ENCODE measurements around the gene VANGL2. TPM values are rescaled to one million over a fixed set of nuclear protein-coding genes. Genes with fewer than 3 reads are reported as not detected.

VANGL2 gene
- total and polyA plus RNA-seq, 9 of the 15 experiments (the other 6 are each of a cell fraction or from before 2014, with no cell fraction given), result 0.28 to 4.0 (median 0.98) TPM

DNA sequence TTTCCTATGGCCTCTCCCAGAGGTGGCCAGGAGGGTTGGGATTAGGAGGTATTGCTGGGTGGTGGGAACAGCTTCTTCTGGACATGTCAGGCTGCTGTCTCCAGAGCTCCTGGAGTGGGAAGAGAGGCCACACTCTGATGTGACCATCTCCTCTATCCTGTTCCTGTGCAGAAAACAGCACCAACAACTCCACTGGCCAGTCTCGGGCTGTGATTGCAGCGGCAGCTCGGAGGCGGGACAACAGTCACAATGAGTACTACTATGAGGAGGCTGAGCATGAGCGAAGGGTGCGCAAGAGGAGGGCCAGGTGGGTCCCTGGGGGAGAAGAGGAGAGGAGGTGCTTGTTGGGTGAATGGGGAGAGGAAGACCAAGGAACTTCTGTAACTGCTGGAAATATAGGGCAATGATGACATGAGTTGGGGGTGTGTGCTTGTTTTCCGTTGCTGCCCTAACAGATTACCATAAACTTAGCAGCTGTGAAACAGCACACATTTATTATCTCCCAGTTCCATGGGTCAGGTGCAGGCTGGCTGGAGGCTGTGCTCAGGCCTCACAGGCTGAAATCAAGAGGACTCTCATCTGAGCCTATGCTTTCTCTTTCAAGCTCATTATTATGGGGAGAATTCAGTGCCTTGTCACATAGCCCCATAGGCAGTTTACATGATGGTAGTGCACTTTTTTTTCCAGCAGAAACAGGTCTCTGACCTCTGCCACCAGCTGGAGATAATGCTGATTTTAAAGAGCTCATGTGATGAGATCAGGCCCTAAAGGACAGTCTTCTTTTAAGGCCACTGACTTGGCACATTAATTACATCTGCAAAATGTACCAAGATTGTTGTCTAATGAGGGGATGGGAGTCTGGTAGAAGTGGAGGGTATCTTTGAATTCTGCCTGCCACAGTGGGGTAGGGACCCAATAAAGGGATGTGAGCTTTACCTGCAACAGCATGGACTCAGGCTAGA is 20.8 kb downstream of the VANGL2 start (continued):
- TF ChIP-seq MEF2D (tag; conservative IDR thresholded peaks at IDR 0.05; ENCODE audit: low read depth) (no peak), POLR2H (tag; IDR thresholded peaks at IDR 0.05; ENCODE audit: low read depth) (no peak), ZBED1 (IDR thresholded peaks at IDR 0.05) (no peak), FOS (IDR thresholded peaks at IDR 0.05; ENCODE audit: extremely low read depth, insufficient read length) (no peak), PYGO2 (tag; IDR thresholded peaks at IDR 0.05) (no peak), PURB (CRISPR knock-in tag; IDR thresholded peaks at IDR 0.05; ENCODE audit: low read depth) (no peak), CEBPG (CRISPR knock-in tag; IDR thresholded peaks at IDR 0.05) (peak; percentile 68), CEBPG (tag; conservative IDR thresholded peaks at IDR 0.05 in 1 of 2, IDR thresholded peaks at IDR 0.05 in 1 of 2) (no peak), TEAD4 (IDR thresholded peaks at IDR 0.05; ENCODE audit: low read length) (peak; percentile 76), TEAD4 (CRISPR knock-in tag; IDR thresholded peaks at IDR 0.05; ENCODE audit: borderline replicate concordance) (no peak), SOX6 (IDR thresholded peaks at IDR 0.05) (peak; percentile 47; the same call in 1 of the 2 replicates), NCOA4 (IDR thresholded peaks at IDR 0.05; ENCODE audit: partially characterized antibody) (no peak)

Measured in K562 (cell line).